ENCODE results near the gene ZSWIM6.

Gene ZSWIM6

GRCh38 chr5:61330845-61331406 lies 1.1 kb upstream of the ZSWIM6 start:
- TF ChIP-seq CTCF (IDR thresholded peaks at IDR 0.05): no peak
- Histone ChIP-seq H3K4me3 (peak overlapping the region; percentile 98), H3K27ac (peak overlapping the region; percentile 93 to 98)
- peak; percentile 83 for DNase-seq (ENCODE audit: low spot score)

- Histone ChIP-seq H3K4me3 (peak overlapping the region; percentile 98), H3K27ac (peak overlapping the region; percentile 73 to 98)
- no peak for DNase-seq (ENCODE audit: low spot score)
- no peak for TF ChIP-seq CTCF (IDR thresholded peaks at IDR 0.05)
Observed at GRCh38 chr5:61332358-61332749, 296 bp downstream of the ZSWIM6 start.

- DNase-seq (ENCODE audit: low spot score): peak; percentile 85
- Histone ChIP-seq H3K4me3 (peak overlapping the region; percentile 98), H3K27ac (peak overlapping the region; percentile 93 to 98)
- no peak for TF ChIP-seq CTCF (IDR thresholded peaks at IDR 0.05)
Observed at GRCh38 chr5:61332851-61333320, 828 bp downstream of the ZSWIM6 start.

GRCh38 chr5:61333321-61333953 lies 1.4 kb downstream of the ZSWIM6 start:
- no peak for DNase-seq (ENCODE audit: low spot score)
- Histone ChIP-seq H3K27ac (peak overlapping the region; percentile 93 to 98), H3K4me3 (peak overlapping the region; percentile 98)
- TF ChIP-seq CTCF (IDR thresholded peaks at IDR 0.05): no peak

GRCh38 chr5:61333954-61334867 lies 2.2 kb downstream of the ZSWIM6 start:
- Histone ChIP-seq H3K4me3 (peak overlapping the region; percentile 98), H3K27ac (peak overlapping the region; percentile 93 to 98)
- TF ChIP-seq CTCF (IDR thresholded peaks at IDR 0.05): no peak
- no peak for DNase-seq (ENCODE audit: low spot score)

GRCh38 chr5:61334868-61335615 lies 3.0 kb downstream of the ZSWIM6 start:
- no peak for TF ChIP-seq CTCF (IDR thresholded peaks at IDR 0.05)
- H3K27ac ChIP-seq: peak overlapping the region in 1 of 2 donors; percentile 11
- DNase-seq (ENCODE audit: low spot score): no peak
- H3K4me3 ChIP-seq: peak overlapping the region; percentile 98
